ENCODE data around the gene AGTRAP.

Gene AGTRAP

DNA sequence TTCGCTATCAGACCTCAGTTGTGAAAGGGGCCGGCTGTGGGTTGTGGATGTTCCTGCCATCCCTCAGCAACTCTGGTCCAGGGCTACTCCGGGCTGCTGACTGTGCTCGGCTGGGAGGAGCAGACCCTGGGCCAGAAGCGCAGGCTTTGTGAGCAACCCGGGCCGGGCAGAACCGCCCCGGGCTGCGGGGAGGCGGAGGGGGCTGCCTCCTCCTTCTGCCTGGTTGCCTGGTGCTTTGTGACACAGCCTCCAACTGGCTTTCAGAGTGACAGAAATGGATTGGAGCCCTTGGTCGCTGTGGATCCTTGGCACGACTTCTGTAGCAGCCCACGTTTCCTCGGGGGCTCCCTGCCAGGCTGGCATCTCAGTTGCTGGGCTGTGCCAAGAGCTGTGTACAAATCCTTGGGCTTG lies 34.4 kb upstream of the AGTRAP start:
- DNase-seq (ENCODE audit: low spot score) = no peak
- in situ Hi-C loops (cut with MboI; ENCODE audit: low pct_unique_long_range_greater_than_20kb, low sequenced_read_pairs, unreplicated experiment) = no loop called here

DNA sequence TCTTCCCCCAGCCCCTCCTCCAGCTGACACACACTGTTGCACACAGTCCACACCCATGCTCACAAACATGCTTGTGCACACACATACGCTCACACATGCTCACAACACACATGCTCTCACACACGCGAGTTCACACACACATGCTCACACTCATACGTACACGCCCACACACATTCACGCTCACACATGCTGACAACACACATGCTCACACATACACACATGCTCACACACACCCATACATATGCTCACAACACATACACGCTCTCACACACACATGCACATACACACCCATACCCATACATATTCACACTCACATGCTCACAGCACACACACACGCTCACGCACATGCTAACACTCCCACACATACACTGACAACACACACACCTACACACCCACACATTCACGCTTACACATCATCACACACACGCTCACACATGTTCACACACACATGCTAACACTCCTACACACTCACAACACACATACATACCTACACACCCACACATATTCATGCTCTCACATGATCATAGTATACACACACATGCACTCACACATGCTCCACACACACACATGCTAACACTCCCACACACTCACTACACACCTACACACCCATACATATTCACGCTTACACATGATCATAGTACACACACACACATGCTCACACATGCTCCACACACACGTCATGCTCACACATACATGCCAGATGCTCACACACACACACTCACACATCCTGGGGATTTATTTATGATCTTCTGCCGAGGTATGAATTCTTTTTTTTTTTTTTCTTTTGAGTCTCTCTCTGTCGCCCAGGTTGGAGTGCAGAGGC lies 33.7 kb upstream of the AGTRAP start:
- TF ChIP-seq, protein P1, sequence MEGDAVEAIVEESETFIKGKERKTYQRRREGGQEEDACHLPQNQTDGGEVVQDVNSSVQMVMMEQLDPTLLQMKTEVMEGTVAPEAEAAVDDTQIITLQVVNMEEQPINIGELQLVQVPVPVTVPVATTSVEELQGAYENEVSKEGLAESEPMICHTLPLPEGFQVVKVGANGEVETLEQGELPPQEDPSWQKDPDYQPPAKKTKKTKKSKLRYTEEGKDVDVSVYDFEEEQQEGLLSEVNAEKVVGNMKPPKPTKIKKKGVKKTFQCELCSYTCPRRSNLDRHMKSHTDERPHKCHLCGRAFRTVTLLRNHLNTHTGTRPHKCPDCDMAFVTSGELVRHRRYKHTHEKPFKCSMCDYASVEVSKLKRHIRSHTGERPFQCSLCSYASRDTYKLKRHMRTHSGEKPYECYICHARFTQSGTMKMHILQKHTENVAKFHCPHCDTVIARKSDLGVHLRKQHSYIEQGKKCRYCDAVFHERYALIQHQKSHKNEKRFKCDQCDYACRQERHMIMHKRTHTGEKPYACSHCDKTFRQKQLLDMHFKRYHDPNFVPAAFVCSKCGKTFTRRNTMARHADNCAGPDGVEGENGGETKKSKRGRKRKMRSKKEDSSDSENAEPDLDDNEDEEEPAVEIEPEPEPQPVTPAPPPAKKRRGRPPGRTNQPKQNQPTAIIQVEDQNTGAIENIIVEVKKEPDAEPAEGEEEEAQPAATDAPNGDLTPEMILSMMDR (IDR thresholded peaks at IDR 0.05; ENCODE audit: extremely low read depth, insufficient read depth, missing control alignments) = no peak
- DNase-seq (ENCODE audit: low spot score) = no peak
- in situ Hi-C loops (cut with MboI; ENCODE audit: low pct_unique_long_range_greater_than_20kb, low sequenced_read_pairs, unreplicated experiment) = no loop called here

More for the DNA sequence above, 34.4 kb upstream of the AGTRAP start:
- TF ChIP-seq, protein P1 (IDR thresholded peaks at IDR 0.05; ENCODE audit: extremely low read depth, insufficient read depth, missing control alignments) = no peak

DNA sequence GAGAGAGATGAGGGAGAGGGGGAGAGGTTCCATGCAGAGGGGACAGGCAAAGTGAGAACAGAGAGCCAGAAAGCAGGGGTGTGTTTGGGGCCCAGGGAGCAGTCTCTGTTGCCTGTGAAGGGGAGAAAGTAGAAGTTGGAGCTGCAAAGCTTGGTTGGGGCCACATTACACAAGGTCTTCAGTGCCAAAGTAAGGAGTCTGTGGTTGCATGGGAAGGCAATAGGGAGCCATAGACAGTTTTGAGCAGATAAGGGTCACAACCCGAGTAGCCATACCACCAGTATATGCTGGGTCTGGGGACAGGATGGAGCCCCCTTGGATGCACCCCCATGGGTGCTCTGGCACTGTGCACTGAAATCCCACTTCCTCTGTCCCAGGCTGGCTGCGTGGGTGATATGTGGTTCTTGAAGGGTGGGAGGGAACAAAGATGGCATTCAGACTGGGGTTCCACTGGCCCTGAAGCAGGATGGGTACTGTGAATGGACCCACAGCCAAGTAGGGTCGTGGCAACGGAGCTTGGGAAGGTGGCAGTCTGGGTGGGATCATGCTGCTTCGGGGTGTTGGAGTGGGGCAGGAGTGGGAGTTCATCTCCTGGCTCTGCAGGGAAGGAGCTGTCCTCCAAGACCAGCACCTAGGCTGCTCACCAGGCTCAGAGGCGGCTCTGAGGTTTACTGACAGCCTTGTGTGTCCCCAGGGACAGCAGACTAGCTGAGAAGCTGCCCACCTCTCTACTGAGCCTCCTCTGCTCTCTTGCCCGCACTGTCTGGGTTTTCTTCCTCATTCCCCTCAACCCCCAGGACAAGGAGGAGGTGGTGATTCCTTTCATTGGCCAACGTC lies 32.4 kb upstream of the AGTRAP start:
- TF ChIP-seq, protein P1 (IDR thresholded peaks at IDR 0.05; ENCODE audit: extremely low read depth, insufficient read depth, missing control alignments) = no peak
- in situ Hi-C loops (cut with MboI; ENCODE audit: low pct_unique_long_range_greater_than_20kb, low sequenced_read_pairs, unreplicated experiment) = no loop called here
- no peak for DNase-seq (ENCODE audit: low spot score)

DNA sequence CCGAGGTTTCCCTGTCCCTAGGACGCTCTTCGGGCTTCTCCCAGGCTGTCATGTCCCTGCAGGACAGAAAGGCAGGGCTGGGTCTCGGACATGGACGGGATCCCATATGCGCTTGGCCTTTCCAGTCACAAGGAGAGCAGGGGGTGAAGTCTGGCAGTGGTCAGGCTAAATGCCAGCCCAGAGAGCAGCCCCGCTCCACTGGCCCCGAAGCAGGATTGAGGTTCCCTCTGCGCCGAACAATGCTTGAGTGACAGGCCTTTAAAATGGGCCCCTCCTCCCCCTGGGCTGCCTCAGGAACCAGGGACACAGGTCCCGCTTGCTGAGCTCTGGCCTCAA lies 31.8 kb upstream of the AGTRAP start:
- TF ChIP-seq, protein P1 (IDR thresholded peaks at IDR 0.05; ENCODE audit: extremely low read depth, insufficient read depth, missing control alignments) = no peak
- in situ Hi-C loops (cut with MboI; ENCODE audit: low pct_unique_long_range_greater_than_20kb, low sequenced_read_pairs, unreplicated experiment) = no loop called here

DNA sequence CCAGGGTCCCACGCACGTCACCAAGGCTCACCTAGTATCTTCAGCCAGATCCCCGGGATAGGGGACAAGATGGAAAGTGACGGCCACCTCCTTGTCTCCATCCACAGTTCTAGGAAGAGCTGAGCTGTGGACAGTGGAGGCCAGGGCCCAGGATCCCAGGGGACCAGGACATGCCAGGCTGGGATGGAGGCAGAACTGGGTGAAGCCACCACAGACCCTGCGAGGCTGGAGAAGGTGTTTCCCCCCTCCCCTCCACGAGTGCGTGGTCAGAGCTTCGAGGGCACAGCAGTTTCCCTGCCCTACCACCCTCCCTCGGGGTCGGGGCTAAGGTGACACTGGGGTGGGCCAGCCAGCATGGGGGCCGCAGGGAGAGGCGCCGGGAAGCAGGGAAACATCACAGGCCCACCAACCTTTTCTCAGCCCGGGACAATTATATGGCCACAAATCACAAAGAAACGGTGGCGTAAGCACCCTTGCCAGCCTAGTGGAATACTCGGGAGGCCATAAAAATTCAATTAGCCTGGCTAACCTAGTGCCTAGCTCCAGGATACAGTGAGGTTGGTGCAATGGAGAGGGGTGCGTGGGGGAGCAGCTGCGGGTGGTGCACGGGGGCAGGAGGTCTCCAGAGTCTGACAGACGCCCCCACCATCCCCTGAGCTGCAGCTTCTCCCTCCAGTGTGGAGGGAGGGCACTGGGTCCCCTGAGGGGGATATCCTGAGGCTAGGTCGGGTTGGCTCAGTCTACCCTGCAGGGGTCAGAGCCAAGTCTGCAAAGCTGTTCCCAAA lies 31.1 kb upstream of the AGTRAP start:
- TF ChIP-seq, protein P1 (IDR thresholded peaks at IDR 0.05; ENCODE audit: extremely low read depth, insufficient read depth, missing control alignments) = no peak
- DNase-seq (ENCODE audit: low spot score) = no peak
- in situ Hi-C loops (cut with MboI; ENCODE audit: low pct_unique_long_range_greater_than_20kb, low sequenced_read_pairs, unreplicated experiment) = no loop called here

More for the DNA sequence above, 31.8 kb upstream of the AGTRAP start:
- DNase-seq (ENCODE audit: low spot score) = no peak

DNA sequence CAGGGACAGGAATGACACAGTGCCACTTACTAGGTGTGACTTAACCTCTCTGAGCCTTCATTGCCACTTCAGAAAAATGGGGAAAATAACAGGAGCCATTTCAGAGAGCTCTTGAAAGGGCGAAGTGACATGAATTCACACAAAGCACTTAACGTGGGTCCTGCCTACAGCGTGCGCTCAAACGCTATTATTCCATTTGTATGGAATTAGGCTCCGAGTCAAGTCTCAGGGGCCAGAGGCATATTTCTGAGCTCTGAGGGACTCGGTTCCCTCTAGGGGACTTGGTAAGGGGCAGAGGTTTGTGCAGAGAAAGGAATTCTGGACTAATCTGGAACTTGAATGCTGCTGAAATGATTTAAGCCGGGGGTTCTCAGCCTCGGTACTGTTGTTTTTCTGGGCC lies 30.3 kb upstream of the AGTRAP start:
- no peak for DNase-seq (ENCODE audit: low spot score)
- TF ChIP-seq, protein P1 (IDR thresholded peaks at IDR 0.05; ENCODE audit: extremely low read depth, insufficient read depth, missing control alignments) = no peak
- in situ Hi-C loops (cut with MboI; ENCODE audit: low pct_unique_long_range_greater_than_20kb, low sequenced_read_pairs, unreplicated experiment) = no loop called here

Measured in GM13977 (cell line).